Loucy (cell line): ENCODE measurements around the gene KLHDC9.

Experiments
- CTCF ChIP-seq: fragments of 200-600 bp; sonication (generic); conservative IDR thresholded peaks from 2 replicates; pipeline ENCODE4 v1.5.1; 2014; ENCODE audit warnings: mild to moderate bottlenecking, antibody characterized with exemption, low read length
- EZH2phosphoT487 ChIP-seq: fragments of 200-600 bp; IDR thresholded peaks from 2 replicates; pipeline ENCODE4 v1.6.1; 2018; ENCODE audit warnings: antibody characterized with exemption, mild to moderate bottlenecking, moderate library complexity, borderline replicate concordance

- TF ChIP-seq CTCF (no peak), EZH2phosphoT487 (no peak)
These were observed 8.3 kb downstream of the KLHDC9 start for GRCh38 chr1:161106431-161106830.
